Fibroblast of peridontal ligament (primary cell): ENCODE results near the gene CDH19.

ENCODE experiments used
- DNase-seq: peaks from one replicate; pipeline ENCODE4 v3.0.0-alpha.2; 2010; ENCODE audit errors: extremely low read depth

Gene CDH19

GRCh38 chr18:66603941-66604627 lies at the start of gene CDH19:
CDH19 (minus strand) TSS chr18:66604090; CDS start chr18:66572204, 31,886 bp downstream.
- no peak for DNase-seq

GRCh38 chr18:66647671-66648070 lies 43.8 kb upstream of the CDH19 start:
- DNase-seq = no peak

DNA sequence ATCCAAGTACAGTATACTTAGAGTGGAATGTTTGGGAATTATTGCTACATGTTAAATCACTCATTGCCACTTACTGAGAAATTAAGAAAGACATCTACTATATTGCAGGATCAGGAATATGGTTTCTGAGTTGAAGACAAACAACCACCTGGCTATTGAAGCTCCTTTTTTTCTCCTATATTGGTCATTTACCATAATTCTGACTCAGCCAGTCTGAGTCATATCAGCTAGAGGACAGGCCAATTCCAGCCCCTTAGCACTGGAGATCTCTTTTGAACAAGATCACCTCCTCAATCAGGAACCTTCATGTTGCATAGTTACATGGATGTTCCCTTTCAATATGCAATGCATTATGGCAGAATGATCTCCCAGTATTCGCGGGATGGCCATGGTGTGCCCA lies 42.7 kb upstream of the CDH19 start:
- no peak for DNase-seq

DNA sequence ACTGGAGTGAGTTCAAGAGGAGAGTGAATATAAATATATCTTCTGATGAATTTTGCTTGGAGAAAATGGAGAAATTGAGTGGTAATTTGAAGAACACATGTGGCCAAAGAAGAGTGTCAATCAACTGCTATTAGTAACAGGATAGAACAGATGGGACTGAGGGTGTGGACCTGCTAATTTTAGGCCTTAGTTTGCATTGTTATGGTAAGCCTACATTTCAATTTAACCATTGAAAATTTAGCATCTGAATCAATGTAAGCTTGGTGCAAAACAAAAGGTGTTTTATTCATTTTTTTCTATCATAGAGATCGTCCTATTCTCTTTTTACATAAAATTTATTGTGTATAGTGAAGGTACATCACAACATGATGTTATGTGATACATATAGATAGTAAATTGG lies 42.1 kb upstream of the CDH19 start:
- no peak for DNase-seq

- DNase-seq = no peak
Measured at GRCh38 chr18:66641056-66641455, 37.2 kb upstream of the CDH19 start.

DNA sequence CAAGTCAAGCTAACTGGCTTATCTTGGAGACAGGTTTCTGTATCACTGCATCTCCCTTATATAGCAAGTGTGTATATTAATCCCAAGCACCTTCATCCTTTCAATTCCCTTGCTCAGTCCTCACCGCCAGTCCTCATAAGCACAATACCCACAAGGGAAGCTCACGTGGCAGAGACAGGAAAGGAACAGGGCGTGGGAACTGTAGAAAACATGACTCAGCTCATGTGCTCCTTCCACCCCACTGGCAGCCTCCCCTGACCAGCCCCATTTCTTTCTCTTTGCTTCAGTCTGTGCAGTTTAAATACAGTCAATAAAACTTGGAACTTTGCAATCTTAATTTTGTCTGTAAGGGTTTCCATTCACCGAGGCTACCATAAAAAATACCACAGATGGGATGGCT lies 36.5 kb upstream of the CDH19 start:
- DNase-seq = no peak

DNA sequence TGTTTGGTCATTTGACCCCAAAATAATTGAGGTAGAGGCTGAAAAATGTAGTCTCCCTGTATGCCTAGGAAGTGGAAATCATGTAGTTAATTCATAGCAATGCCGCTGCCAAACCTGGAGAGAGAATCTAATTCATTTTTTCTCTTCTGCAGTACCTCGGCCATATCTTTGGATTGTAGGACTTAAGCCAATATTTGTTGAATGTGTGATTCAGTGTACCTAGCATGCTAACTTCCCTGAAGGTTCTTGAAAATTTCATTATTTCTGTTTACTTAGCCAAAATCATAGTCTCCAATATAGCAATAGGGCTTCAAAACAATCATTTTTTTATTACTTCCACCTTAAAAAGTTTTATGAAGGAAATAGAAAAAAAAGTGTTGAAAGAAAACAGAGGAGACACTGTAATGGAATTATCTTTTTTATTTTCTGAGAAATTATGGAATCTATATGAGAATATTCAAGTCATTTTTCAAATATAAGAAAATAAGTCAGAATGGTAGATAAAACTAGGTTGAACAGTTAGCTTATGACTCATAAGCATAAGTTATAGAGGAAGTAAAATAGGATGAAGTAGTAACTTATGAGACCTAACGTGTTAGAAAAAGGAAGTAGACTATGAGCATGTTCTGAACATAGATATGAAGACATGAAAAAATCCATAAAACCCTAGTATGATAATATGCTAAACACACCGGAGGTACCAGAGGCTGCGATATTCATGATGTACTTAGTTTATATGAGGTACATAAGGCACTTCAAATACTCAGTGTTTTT lies 35.2 kb upstream of the CDH19 start:
- no peak for DNase-seq

- no peak for DNase-seq
Measured at GRCh38 chr18:66635342-66635741, 31.5 kb upstream of the CDH19 start.

GRCh38 chr18:66632756-66633155 lies 28.9 kb upstream of the CDH19 start:
- no peak for DNase-seq

GRCh38 chr18:66630831-66631230 lies 26.9 kb upstream of the CDH19 start:
- DNase-seq = no peak

DNA sequence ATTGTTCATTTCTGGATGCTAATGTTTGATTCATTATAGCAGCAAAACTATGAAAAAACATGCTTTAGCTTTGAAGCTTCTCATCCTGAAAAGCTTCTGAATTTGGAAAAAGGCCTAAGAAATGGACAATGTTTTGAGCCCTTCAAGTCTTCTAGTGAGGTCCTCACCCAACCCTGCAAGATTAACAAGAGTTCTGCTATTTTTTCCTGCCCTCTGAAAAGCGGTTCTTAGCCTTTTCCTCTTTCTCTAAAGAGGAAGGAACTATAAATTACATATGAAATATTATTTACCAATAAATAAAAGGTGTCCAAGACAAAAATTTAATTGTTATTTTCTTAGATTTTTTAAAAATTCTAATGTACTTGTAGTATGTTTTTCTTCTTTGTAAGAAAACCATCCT lies 19.9 kb upstream of the CDH19 start:
- DNase-seq = no peak

DNA sequence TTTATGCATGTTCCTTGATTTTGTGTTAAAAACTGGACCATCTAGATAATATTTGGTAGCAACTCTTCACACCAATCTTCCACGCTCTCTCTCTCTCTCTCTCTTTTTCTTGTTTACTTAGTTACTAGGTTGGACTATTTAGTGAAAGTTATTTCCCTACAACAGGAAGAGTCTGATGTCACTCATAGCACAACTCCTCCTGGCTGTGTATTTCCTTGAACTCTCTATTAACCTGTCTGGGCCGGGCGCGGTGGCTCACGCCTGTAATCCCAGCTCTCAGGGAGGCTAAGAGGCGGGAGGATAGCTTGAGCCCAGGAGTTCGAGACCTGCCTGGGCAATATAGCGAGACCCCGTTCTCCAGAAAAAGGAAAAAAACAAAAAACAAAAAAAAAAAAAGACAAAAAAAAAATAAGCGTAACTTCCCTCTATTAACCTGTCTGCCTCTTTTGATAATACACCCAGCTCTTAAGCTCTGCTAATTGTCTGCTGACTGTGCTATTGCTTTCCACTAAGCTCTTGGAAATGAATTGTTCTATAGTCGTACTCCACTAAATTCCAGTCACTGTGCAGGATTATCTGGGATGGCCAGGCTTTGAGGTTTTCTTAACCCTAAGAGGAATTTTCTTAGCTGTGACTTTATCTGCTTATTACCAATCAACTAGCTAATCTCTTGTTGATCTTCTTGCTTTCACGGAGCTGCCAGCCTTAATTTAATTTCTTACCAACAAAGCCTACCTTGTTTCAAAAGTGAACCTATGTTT lies 18.1 kb upstream of the CDH19 start:
- no peak for DNase-seq

GRCh38 chr18:66616523-66616983 lies 12.7 kb upstream of the CDH19 start:
- DNase-seq = no peak

GRCh38 chr18:66615176-66615575 lies 11.3 kb upstream of the CDH19 start:
- no peak for DNase-seq

DNA sequence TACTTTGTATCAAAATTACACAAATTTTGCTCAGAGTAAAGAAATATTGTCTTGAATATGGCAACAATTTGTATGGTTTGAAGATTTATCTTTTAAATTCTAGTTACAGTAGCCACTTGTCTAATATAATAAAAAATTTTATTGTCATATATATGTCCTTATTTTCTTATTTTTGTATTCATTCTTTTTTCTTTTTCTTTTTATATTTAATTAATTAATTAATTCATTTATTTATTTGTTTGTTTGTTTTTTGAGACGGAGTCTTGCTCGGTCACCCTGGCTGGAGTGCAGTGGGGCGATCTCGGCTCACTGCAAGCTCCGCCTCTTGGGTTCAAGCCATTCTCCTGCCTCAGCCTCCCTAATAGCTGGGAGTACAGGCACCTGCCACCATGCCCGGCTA lies 3.7 kb upstream of the CDH19 start:
- no peak for DNase-seq

DNA sequence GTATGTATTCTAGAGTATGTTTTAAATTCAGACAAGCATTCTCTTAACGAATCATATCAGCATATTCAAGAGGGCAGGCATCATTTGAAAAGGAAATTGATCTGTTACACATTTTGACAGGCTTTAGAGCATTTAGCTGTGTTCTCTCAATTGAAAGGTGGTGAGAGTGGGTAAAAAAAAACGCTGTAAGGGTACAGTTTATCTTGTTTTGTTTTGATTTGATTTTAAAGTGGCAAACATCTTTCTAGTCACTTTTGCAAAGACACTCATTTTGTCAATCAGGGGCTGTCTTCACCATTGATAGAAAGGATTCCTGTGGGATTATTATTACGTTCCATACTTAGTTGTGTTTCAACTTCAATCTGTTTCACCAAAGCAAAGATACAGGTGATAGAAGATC lies 2.2 kb downstream of the CDH19 start:
- no peak for DNase-seq

GRCh38 chr18:66599190-66599589 lies 4.7 kb downstream of the CDH19 start:
- no peak for DNase-seq

DNA sequence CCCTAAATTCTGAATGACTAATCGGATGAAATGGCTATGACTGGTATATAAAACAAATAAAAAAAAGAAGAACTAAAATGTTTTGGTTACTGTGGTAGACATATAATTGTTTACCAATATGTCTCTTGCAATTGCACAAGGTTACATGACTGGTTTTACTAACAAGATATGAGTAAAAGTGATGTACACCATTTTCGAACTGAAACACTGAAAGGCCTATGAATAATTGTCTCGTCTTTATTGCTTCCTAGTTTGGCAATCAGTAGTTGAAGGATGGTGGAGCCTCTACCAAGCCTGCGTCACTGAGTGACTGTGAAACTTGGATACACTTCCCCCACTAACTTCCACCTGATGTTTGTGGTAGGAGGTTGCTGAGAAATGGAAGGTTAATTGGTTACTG lies 16.5 kb downstream of the CDH19 start:
- DNase-seq = no peak

DNA sequence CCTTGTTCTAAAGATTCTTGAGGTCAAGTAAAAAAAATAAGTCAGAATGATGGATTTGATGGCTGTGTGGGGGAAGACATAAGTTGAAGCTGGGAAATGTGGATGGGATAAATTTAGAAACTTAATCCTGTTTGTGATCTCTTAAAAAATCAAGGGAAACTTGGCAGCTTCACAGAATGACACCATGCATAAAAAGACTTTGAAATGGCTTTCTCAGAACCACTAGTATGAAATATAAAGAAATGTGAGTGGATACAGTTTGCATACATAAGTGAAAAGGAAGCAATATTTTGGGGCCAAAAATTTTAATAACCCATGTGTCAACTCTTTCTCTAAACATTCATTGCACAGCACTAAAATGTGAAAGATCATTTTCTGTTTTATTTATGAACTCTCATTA lies 21.7 kb downstream of the CDH19 start:
- no peak for DNase-seq

DNA sequence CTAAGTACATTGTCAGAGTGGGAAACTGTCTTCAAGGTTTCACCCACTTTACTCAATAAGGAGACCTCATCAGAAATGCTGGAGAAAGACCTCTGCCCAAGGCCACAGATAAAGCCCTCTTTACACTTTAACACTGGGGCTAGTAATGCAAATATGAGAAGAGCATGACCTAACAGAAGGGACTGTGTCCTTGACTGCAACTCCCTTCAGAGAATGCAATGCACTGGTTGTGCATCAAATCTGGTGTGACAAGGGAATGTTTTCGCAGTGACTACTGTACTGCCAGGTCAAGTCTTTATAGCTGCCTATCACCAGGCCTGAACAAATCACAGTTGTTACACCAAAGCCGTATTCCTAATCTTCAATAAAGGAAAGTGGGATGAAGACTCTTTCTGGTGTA lies 28.6 kb downstream of the CDH19 start:
- DNase-seq = no peak

GRCh38 chr18:66571845-66572244 lies 32.0 kb downstream of the CDH19 start:
- no peak for DNase-seq

DNA sequence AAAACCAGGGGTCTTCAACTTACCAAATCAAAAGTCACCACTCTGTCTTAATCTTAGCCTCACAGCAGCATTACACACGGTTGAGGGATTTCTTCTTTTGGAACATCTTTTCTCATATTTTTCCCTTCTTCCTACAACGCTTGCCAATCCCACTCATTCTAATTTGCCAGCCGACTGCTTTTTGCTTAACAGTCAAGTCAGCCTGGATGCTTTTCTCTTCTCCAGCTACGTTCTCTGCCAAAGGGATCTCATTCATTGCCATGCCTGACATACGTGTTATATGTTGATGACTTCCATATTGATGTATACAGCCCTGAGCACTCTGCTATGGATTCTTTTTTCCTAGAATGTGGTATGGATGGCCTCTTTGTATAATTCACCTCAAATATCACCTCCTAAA lies 37.3 kb downstream of the CDH19 start:
- no peak for DNase-seq

DNA sequence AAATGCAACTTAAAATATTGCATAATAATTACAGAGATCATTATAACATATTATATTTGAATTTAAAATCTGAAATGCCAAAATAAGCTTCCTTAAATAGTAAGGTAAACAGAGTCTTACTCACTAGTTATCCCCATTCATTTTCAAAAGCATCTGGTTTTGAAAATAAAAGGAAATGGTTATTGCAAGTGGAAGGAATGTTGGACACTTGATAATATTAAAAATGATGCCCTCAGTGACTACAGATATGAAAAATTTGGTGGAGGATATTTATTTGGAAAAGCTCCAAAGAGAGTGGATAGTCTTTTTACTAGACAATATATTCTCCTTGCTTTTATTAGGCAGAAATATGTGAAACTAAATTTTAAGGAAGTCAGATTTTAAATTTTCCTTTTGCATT lies 39.7 kb downstream of the CDH19 start:
- DNase-seq = no peak
